Measurements from ENCODE around the gene SCUBE1.
"Not testable (repeated sequence)": the region's sequence is repeated elsewhere in the genome, so short reads cannot be mapped to it uniquely, and the experiment has no call there.

The SCUBE1 gene

DNA sequence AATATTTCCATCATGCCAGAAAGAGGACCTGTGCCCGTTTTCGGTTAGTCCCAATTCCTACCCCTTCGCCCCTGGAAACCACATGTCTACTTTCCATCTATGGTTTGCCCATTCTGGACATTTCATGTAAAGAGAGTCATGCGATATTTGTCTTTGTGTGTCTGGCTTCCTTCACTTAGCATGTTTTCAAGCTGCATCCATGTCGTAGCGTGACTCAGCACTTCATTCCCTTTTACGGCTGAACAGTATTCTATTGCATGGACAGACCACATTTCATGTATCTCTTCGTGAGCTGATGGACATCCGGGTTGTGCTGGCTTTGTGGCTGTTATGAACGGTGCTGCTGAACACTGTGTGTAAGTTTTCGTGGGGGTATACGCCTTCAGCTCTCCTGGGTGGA is 43.4 kb downstream of the SCUBE1 start:
- no peak for DNase-seq

DNA sequence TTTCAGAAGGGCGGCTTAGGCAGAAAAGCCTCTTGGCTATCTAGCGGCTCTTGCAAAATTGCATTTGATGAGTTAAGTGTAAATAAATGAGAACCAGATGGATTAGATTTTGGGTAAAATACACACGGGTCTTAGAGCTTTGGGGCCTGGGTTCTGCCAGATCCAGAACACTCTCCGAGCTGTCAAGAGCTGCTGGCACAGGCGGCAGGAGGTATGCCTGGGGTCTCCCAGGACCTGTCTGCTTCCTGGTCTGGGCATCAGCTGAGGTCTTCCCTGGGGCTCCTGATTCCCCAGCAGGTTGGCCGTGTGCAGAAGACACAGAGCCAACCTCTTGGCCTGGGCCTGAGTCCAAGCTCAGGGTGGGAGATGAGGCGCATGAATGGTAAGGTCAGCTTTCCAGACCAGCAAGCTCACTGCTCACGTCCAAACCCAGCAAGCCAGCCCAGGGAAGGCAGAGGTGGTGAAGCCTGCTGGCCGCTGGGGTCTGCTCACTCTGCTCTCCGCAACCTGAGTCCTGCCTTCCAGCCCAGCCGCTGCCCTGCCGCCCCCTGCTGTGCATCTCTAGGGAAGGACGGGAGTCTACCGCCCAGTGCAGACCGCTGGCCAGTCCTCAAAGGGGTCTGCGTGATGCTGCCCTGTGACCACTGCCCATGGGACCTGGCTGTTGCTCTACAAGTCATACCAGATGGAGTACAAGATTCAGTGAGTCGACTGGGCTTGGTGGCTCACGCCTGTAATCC is 44.9 kb downstream of the SCUBE1 start:
- DNase-seq, result no peak

DNA sequence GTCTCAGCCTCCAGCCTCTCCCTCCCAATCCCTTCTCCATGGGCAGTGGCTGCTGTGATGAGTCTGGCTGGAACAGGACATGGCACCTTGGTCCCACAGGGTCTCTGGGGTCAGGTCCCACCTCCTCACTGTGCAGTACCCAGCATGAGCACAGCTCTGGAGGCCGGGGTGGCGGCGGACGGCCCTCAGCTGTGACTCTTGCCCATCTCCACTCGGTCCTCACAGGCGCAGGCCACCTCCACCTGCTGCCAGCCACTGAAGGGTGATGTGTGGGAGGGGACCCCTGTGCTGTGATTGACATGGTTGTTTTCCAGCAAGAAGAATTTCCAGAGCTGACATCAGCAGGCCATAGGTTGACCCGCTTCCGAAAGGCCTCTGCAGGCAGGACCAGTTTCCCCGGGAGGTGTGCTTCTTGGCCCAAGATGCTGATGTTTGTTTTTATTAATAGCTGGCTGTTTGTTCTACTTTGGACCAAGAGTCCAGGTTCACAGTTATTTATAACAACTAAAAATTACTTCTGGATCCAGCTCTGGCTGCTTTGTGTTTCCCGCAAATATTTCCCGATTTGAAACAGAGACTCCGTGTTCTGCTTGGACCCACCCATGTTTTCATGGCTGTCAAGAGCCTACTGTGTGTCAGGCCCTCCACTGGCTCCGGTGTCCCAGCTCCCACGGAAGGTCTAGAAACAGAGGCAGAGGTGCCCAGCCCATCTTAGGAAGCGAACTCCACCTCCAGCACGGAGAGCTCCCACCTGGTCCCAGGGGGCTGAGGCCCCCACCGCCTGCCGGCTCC is 45.7 kb downstream of the SCUBE1 start:
- no peak for DNase-seq

DNA sequence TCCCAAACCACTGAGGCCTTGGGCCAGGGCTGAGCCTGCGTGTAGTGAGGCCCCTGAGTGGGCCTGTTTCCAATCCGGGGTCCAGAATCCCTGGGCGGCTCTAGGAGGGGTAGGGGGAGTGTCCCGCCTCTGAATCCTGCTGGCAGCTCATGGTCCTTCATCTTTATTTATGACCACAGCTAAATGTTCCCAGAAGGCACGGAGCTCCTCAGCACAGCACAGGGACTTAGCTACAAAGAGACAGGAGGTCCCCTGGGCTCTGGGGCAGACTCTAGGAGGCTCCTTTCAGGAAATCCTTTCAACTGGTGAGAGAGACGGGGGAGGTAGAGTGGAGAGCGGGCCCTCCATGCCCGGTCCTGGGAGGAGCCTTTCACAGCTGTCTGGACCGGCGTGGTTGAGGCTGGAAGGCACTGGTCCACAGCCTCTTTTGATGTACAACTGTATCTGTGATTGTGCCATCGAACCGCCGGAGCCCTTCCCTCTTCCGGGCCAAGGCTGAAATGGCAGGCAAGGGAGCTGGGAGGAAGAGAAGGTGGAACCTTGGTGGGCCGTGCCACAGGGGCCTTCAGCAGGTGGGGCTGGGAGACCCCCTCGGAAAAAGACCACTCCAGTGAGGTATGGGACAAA is 46.8 kb downstream of the SCUBE1 start:
- DNase-seq, result no peak

DNA sequence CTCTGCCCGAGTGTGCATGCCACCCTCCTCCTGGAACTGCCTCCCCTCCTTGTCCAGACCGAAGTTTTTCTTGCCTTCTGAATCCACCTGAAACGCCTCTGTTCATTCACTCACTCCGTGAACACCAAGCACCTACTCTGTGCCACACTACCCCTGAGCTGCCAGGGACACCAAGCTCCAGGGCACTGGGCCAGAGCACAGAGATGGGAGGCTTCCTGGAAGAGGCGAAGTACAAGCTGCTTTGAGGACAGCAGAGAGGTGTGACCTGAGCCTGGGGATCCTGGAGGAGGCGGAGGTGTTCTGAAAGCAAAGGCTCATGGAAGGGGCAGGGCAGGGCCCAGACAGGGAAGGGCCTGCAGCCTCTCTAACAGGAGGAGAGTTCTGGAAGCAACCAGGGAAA is 47.5 kb downstream of the SCUBE1 start:
- no peak for DNase-seq

DNA sequence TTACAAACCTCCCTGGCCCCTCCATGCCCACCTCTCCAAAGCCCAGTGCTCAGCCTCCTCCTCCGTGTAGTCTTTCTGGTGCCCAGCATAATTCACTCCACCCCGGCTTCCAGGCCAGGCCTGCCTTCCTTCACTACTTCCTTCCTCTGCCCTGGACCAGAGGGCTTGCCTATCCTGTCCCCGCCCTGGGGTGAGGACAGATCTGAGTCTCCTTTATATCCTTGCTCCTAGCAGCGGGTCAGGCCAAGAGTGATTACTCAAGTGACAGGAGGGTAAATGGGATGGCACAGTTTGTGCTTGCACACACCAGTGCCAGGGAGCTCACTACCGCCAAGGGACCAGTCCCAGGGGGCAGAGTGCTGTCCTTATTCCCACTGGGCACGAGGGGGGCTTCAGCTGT is 48.0 kb downstream of the SCUBE1 start:
- no peak for DNase-seq

DNA sequence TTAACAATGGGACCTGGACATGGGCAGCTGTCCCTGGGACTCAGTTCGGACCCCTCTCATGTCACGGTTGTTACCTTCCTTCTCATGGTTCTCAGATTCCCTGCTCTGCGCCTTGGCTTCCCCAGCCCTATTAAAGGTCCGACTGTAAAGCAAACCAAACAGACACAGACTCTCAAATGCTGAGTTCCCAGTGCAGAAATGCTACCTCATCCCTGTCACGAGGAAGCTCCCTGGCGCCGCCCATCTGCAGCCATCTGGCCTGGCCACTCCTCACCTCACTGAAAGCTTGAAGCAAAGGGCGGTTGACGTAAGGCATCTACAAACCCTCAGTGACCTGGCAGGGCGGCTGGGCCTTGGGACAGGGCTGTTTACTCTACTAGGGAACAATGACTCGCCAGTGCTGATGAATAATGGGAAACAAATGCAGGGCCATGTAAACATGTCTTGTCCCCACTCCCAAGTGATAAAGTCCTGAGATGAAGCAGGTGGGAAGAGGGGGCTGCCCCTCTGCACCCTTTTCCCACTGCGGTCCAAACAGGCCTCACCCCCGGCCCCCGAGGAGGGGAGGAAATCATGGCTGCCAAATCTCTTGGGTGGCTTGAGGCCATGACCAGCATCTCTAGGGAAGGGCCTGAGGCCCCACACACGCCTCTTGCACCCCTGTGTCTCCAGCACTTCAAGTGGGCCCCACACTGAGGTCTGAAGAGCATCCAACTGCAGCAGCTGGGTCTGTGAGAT is 49.3 kb downstream of the SCUBE1 start:
- no peak for DNase-seq

DNA sequence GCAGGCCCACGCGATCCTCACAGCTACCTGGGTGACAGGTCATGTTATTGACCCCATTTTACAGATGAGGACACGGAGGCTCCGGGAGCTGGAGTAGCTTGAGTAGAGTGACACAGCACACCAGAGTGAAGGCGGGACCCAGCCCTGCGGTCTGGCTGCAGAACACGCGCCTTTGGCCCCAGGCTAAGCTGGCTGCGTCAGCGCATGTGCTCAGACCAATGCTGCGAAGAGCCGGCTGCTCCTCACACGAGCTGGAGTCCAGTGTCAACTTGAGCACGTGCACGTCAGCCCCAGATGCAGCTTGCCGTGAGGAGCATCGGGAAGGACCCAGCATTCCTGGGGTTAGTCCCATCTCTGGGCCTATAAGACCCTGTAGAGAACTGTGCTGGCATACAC is 49.9 kb downstream of the SCUBE1 start:
- DNase-seq, result no peak

DNA sequence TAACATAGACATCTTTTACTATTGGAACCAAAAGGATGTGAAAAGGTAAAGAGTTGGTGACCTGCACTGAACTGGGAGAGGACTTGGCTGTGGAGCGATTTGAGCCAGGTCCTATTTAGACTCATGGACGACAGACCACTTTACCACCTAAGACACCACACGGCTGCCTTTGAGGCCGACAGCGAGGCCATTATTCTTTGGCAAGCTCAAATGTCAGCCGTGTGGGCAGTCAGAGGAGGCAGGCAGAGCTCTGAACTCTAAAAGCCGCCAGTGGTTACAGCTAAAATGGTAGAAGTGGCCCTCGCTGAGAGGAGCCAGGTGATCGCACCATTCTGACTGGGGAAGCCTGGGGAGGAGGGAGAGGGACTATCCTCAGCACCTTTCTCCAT is 50.5 kb downstream of the SCUBE1 start:
- DNase-seq, result no peak

DNA sequence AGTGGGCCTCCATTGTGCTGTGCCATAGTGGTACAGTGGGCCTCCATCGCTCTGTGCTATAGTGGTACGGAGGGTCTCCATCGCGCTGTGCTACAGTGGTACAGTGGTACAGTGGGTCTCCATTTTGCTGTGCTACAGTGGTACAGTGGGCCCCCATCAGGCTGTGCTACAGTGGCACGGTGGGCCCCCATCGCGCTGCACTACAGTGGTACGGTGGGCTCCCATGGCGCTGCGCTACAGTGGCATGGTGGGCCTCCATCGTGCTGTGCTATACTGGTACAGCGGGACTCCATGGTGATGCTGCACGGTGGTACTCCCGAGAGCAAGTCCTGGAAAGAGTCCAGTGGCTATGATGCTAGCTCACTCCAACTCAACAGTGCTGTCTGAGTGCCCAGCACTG is 51.8 kb downstream of the SCUBE1 start:
- no peak for DNase-seq

DNA sequence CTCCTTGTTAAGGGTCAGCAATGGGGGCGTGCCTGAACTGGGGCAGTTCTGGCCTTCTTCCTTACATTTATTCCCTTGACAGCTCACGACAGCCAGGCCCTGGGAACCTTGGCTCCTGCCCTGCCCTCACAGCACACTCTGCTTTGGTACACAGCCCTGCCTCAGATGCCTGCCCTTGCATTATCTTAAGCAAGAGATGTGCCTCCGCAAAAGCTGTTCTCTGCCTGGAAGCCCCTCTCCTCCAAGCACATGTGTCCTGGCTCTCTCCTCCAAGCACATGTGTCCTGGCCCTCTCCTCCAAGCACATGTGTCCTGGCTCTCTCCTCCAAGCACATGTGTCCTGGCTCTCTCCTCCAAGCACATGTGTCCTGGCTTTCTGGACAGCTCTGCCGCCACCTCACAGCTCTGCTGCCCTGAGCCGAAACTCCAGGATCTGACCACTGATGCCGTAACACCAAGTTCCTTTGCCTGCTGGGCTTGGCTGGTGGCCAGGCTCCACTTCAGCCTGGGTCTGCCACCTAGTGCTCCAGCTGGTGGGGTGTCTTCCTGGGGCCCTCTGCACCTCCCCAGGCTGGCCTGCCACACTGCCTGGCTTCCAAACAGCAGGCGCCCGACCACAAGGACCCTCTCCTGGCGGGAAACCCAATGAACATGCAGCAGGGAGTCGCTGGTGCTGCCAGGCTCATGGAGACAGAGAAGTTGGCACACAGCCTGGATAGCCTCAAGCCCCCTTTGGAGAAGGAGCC is 53.0 kb downstream of the SCUBE1 start:
- no peak for DNase-seq

DNA sequence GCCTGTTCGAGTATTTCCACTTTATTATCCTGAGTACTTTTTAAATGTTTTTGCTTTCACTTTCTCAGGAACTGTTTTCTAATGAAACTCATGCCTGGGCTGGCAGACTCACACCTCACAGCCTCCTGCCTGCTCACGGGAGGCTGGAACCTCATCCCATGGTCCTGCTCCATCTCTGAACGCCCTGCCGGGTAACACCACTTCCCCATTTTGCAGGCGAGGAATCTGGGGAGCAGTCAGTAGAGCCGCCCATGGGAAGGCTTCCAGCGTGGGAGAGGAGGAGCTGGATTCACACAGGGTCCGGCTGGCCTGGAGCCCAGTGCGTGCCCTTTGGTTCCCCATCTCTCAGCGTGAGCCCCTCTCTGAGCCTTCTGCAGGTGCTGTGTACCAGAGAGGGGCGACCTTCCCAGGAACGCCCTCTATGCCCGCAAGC is 53.6 kb downstream of the SCUBE1 start:
- DNase-seq, result no peak

DNA sequence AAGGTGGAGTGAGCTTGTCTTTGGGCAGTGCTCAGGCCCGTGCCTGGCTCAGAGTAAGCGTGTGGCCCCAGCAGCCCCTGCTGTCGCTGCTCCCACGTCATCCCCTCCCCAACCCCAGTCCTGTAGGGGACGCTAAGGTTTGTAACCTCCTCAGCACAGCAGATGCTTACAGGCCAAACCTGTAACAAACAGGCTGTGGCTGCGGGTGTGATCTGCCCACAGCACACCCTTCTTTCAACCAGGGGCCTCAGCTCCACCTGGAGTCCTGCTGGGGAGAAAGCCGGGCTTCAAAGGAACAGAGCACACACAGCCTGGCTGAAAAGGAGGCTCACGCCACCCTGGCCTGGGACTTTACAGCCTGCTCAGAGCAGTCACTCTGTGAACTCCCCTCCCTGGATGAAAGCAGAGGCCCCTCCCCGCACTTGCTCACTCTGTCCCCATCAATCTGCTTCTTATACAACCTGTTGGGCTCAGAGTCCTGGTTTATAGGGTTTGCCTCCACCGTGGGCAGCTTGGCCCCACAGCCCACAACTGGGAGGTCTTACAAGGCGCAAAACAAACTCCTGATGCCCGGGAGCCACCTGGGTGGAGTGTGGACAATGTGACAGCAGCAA is 54.3 kb downstream of the SCUBE1 start:
- no peak for DNase-seq

DNA sequence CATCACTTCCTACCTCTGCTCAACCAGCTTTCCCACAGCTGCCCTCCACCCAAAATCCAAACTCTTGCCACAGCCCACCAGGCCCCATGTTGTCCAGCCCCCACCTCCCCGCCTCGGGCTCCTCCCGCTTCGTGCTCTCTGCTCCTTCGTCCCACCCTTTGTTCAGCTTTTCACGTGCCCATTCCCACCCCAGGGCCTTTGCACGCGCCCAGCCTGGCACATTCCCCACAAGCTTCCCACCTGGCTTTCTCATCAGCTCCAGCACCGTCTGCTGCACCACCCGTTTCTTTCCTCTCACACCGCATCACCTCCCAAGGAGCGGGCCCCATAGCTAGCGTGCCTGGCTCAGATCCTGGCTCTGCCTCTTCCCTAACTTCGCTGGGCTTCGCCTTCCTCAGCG is 54.8 kb downstream of the SCUBE1 start:
- no peak for DNase-seq

DNA sequence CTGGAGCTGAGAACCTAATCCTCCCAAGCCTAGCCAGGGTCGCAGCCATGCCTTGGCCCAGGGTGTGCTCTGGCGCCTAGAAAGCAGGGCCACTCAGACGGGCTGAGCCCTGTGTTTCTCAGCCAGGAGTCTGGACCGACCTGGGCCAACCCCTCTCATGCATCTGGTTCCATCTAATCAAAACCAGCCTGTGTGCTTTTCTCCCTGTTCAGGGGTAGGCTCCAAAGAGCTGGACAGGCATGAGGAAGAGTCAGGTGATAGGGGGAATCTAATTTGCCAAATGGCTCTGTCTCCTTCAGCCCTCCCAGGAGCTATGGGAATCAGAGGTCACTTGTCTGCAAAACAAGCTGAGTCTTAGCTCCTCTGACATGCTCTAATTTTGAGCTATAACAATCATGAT is 55.7 kb downstream of the SCUBE1 start:
- no peak for DNase-seq

DNA sequence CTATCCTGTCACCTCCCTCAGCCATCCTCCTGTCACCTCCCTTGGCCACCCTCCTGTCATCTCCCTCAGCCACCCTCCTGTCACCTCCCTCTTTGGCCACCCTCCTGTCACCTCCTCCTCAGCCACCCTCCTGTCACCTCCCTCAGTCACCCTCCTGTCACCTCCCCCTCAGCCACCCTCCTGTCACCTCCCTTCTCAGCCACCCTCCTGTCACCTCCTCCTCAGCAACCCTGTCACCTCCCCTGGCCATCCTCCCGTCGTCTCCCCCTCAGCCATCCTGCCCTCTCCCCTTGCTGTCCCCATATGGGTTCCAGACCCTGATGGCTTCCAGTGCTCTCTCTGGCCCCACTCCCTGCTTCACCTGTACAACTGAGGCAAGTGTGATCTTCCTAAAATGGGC is 61.8 kb downstream of the SCUBE1 start:
- DNase-seq, result no peak

DNA sequence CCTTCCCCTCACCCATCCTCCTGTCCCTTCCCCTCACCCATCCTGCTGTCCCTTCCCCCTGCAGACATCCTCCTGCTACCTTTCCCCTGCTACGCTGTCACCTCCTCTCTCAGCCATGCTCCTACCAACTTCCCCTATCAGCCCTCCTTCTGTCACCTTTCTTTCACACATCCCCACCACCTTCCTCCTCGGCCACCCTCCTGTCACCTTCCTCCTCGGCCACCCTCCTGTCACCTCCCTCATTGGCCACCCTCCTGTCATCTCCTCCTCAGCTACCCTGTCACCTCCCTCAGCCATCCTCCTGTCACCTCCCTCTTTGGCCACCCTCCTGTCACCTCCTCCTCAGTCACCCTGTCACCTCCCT is 62.7 kb downstream of the SCUBE1 start:
- not testable (repeated sequence) for DNase-seq

DNA sequence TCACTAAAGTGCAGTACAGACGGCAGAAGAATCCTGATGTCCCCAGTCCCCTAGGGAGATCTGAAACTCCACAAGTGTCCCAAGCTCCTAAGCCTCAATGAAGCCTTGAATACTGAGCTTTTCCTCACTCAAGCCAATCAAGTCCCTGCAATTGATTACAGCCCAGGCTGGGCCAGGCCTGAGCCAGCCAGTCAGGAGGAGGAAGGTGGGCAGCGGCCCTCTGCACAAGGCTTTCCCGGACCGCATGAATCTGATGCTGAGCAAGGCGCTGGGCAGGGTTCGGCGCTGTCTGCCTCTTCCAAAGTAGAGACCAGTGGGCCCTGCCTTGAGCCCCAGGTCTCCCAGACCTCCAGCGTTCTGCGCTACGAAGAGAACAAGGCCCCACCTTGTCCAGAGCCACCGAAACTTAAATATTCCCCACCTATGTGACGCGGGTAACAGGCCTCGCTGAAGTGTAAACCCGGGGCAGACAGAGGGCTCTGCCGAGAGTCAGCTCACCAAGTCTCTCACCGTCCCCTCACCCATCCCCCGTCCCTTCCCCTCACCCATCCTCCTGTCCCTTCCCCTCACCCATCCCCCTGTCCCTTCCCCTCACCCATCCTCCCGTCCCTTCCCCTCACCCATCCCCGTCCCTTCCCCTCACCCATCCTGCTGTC is 63.2 kb downstream of the SCUBE1 start:
- DNase-seq, result no peak

DNA sequence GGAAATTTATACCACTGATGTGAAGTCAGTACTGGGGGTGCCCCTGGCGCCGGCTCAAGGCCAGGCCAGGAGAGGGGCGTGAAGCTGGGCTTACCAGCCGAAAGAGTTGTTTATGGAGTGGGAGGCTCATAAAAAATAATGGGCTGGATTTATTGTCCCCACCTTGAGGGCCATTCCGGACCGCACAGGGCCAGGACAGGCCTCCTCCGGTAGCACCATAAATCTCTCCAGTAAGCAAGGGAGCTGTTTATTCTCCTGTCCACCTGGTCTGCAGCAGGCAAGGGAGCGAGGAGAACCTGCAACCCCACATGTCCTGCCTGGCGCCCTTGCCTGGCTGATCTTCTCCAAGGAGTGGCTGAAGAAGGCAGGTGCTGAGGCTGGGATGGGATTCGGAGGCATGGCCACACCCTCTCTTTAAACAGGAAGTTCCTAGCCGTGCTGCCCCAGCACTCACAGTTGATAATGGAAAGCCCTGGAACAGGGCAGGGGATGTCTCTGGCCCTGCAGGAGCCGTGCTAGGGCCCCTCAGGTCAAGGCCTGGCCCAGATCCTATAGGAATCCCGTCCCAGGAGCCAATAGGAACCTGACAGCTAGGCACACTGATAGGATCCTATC is 65.1 kb downstream of the SCUBE1 start:
- DNase-seq, result no peak

DNA sequence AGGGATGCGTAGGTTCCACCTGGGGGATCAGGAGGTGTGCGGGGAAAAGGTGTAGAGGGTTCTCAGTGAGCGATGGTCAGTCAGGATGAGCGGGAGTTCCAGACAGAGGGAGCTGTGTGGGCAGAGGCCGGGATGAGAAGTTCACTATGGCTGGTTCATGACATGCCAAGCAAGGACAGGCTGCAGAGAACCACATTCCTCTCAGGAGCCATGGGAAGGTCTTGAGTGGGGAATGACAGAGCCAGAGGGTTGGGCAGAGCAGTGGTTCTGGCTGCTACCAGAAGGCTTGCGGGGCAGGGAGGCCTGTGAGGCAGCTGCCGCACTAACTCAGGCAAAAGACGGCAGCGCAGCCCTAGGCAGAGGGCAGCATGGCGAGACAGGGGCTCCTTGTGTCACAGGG is 66.1 kb downstream of the SCUBE1 start:
- DNase-seq, result no peak

DNA sequence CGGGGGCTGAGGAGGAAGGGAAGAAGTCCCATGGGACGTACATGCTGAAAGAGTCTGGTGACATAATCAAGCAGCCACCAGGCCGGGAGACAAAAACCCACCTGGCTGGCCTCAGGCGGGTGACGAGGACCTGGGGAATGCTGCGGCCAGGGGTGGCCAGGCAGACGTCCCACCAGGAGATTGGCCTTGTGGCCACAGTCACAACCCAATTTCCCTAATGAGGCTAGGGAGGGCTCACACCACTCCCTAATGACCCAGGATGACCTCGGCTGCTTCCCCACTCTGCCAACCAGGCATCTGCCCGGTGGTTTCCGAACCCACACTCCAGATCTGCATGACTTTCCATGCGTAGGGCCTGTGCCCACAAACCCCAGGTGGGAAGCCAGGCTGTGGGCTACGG is 66.9 kb downstream of the SCUBE1 start:
- no peak for DNase-seq
